GM08714 (cell line): Measurements from ENCODE around the gene VAPA.

Experiments
- H3K4me3 ChIP-seq: fragments of 200-500 bp; sonication (Bioruptor generic); 2 replicates; pipeline ENCODE4 v1.5.1; 2014; ENCODE audit warnings: mild to moderate bottlenecking, low read length, inconsistent platforms
- ZNF274 ChIP-seq: IDR thresholded peaks from 2 replicates; pipeline ENCODE4 v1.6.1; 2012; ENCODE audit warnings: mild to moderate bottlenecking, low read depth, low read length

VAPA gene

GRCh38 chr18:9930299-9930884 is 16.6 kb downstream of the VAPA start:
- TF ChIP-seq ZNF274, result no peak
- no peak overlapping the region for H3K4me3 ChIP-seq

GRCh38 chr18:9931146-9931545 is 17.3 kb downstream of the VAPA start:
- no peak overlapping the region for H3K4me3 ChIP-seq
- TF ChIP-seq ZNF274, result no peak

GRCh38 chr18:9931678-9932077 is 17.9 kb downstream of the VAPA start:
- TF ChIP-seq ZNF274, result no peak
- no peak overlapping the region for H3K4me3 ChIP-seq

GRCh38 chr18:9933865-9934264 is 20.0 kb downstream of the VAPA start:
- no peak for TF ChIP-seq ZNF274
- H3K4me3 ChIP-seq, result no peak overlapping the region

GRCh38 chr18:9934274-9934673 is 20.5 kb downstream of the VAPA start:
- no peak overlapping the region for H3K4me3 ChIP-seq
- no peak for TF ChIP-seq ZNF274

GRCh38 chr18:9941103-9941502 is 27.3 kb downstream of the VAPA start:
- H3K4me3 ChIP-seq, result no peak overlapping the region
- TF ChIP-seq ZNF274, result no peak

GRCh38 chr18:9941660-9942059 is 27.8 kb downstream of the VAPA start:
- TF ChIP-seq ZNF274, result no peak
- no peak overlapping the region for H3K4me3 ChIP-seq

- no peak for TF ChIP-seq ZNF274
Observed at GRCh38 chr18:9943311-9943710, 29.5 kb downstream of the VAPA start.

GRCh38 chr18:9944805-9945204 is 31.0 kb downstream of the VAPA start:
- H3K4me3 ChIP-seq, result no peak overlapping the region
- no peak for TF ChIP-seq ZNF274

More at GRCh38 chr18:9943311-9943710, 29.5 kb downstream of the VAPA start:
- no peak overlapping the region for H3K4me3 ChIP-seq

GRCh38 chr18:9946831-9947230 is 33.0 kb downstream of the VAPA start:
- no peak for TF ChIP-seq ZNF274

GRCh38 chr18:9947248-9947647 is 33.4 kb downstream of the VAPA start:
- TF ChIP-seq ZNF274, result no peak

More at GRCh38 chr18:9946831-9947230, 33.0 kb downstream of the VAPA start:
- H3K4me3 ChIP-seq, result no peak overlapping the region

GRCh38 chr18:9949315-9949714 is 35.5 kb downstream of the VAPA start:
- no peak for TF ChIP-seq ZNF274
- no peak overlapping the region for H3K4me3 ChIP-seq

More at GRCh38 chr18:9947248-9947647, 33.4 kb downstream of the VAPA start:
- H3K4me3 ChIP-seq, result no peak overlapping the region

GRCh38 chr18:9949861-9950260 is 36.0 kb downstream of the VAPA start:
- no peak overlapping the region for H3K4me3 ChIP-seq
- no peak for TF ChIP-seq ZNF274

- H3K4me3 ChIP-seq, result no peak overlapping the region
- no peak for TF ChIP-seq ZNF274
Observed at GRCh38 chr18:9950289-9951016, 36.6 kb downstream of the VAPA start.
